PC-9 (cell line): ENCODE measurements around the gene GABRR1. TPM values are rescaled to one million over a fixed set of nuclear protein-coding genes. Genes with fewer than 3 reads are reported as not detected.
"Not testable (repeated sequence)": the region's sequence is repeated elsewhere in the genome, so short reads cannot be mapped to it uniquely, and the experiment has no call there.

Experiments used
- BruUV-seq: library from RNA; stranded (reverse); fragments of 400-500 nt; replicated peaks from 2 replicates; lab custom pipeline; 2021; lab: Mats Ljungman, UMichigan
- CTCF ChIA-PET: fragments of 300-600 bp; sonication (Branson Sonifier 250); formaldehyde crosslinking; loops from one replicate; lab custom pipeline; 2022; ENCODE audit warnings: antibody characterized with exemption; lab: Charles Lee
- POLR2A ChIA-PET: fragments of 300-600 bp; sonication (Branson Sonifier 250); formaldehyde crosslinking; loops from one replicate; lab custom pipeline; 2022; ENCODE audit warnings: antibody characterized with exemption; ENCODE audit not compliant: unreplicated experiment; lab: Charles Lee
- DNase-seq, 2 experiments: peaks; one replicate each; pipeline versions ENCODE4 v3.0.0 to v3.0.0-alpha.2; 2015 to 2022; ENCODE audit warnings: mixed read lengths in 1 of 2
- H2AFZ ChIP-seq: fragments of 200-600 bp; sonication (generic); 2 replicates; pipeline ENCODE4 v1.8.1; 2017; ENCODE audit warnings: antibody characterized with exemption
- H3F3A ChIP-seq: fragments of 200-600 bp; sonication (generic); 2 replicates; pipeline ENCODE4 v1.8.1; 2017; ENCODE audit warnings: antibody characterized with exemption, mild to moderate bottlenecking, low read depth; ENCODE audit not compliant: insufficient read depth
- H3K27ac ChIP-seq: fragments of 200-600 bp; sonication (generic); 2 replicates; pipeline ENCODE4 v1.6.1; 2016; ENCODE audit warnings: mixed run types
- H3K27me3 ChIP-seq: fragments of 200-600 bp; sonication (generic); 2 replicates; pipeline ENCODE4 v1.6.1; 2016; ENCODE audit warnings: low read depth, mixed run types; ENCODE audit not compliant: insufficient read depth
- H3K36me3 ChIP-seq: fragments of 200-600 bp; sonication (generic); 2 replicates; pipeline ENCODE4 v1.6.1; 2016; ENCODE audit warnings: low read depth, mixed run types
- H3K4me1 ChIP-seq: fragments of 200-600 bp; sonication (generic); replicated peaks from 2 replicates; pipeline ENCODE4 v1.6.1; 2016; ENCODE audit warnings: mixed run types; ENCODE audit not compliant: insufficient read depth
- H3K4me2 ChIP-seq: fragments of 200-600 bp; sonication (generic); 2 replicates; pipeline ENCODE4 v1.6.1; 2017; ENCODE audit warnings: mixed run types
- H3K4me3 ChIP-seq: fragments of 200-600 bp; sonication (generic); 2 replicates; pipeline ENCODE4 v1.6.1; 2016; ENCODE audit warnings: mixed run types
- H3K79me2 ChIP-seq: fragments of 200-600 bp; sonication (generic); 2 replicates; pipeline ENCODE4 v1.6.1; 2017; ENCODE audit warnings: low read depth, mixed run types
- H3K9me2 ChIP-seq: fragments of 200-600 bp; sonication (generic); 2 replicates; pipeline ENCODE4 v1.8.1; 2017; ENCODE audit warnings: mild to moderate bottlenecking; ENCODE audit not compliant: insufficient read depth
- H3K9me3 ChIP-seq: fragments of 200-600 bp; sonication (generic); 2 replicates; pipeline ENCODE4 v1.8.1; 2016; ENCODE audit warnings: low read depth; ENCODE audit not compliant: insufficient read depth
- H4K20me1 ChIP-seq: fragments of 200-600 bp; sonication (generic); 2 replicates; pipeline ENCODE4 v1.8.1; 2017; ENCODE audit not compliant: insufficient read depth
- EZH2 ChIP-seq: fragments of 200-600 bp; sonication (generic); IDR thresholded peaks from 2 replicates; pipeline ENCODE4 v1.8.0; 2017; ENCODE audit warnings: antibody characterized with exemption, low read depth
- intact Hi-C: fragments of 100-400 bp; cut with micrococcal nuclease; formaldehyde crosslinking; loops from one replicate; pipeline ENCODE4 v1.10.0; 2022; ENCODE audit not compliant: unreplicated experiment
- total RNA-seq: library from RNA; stranded (reverse); gene quantifications from 2 replicates; pipeline ENCODE4 v1.2.3, GENCODE V29; 2021
- TF ChIP-seq, protein P1 (sequence below): fragments of 200-600 bp; sonication (generic); conservative IDR thresholded peaks from 2 replicates; pipeline ENCODE4 v1.6.1; 2017; ENCODE audit warnings: mixed run types, antibody characterized with exemption, mild to moderate bottlenecking, moderate library complexity

GABRR1 gene
- total RNA-seq, 1 experiment from 2014 or later: not detected

DNA sequence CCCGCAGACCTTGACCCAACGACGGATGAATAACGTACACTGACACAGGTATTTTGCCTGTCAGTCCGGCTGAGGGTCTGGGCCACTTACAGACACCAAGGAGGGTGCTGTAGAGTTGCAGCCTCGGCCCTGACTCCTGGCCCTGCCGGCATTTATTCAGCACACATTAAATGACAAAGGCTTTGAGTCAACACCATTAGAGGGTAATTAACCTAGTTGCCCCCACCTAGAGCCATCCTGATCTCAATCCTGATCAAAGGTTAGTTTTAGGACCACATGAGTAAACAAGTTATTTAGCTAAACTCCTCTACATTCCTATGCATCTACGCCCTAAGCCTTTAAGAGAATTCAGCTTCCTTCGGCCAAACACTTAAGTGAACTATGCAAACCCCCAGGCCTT is 83.2 kb downstream of the GABRR1 start:
- intact Hi-C loops: no loop called here
- no TSS peak for BruUV-seq
- Histone ChIP-seq H3K4me1 (peaks cover 3% of the 10 kb centered on the region), H3K9me2 (no peaks in the 10 kb centered on the region), H3K4me2 (no peak overlapping the region), H3K27me3 (no peaks in the 10 kb centered on the region), H3K4me3 (no peak overlapping the region), H4K20me1 (no peaks in the 10 kb centered on the region), H3K36me3 (no peaks in the 10 kb centered on the region), H3F3A (no peaks in the 10 kb centered on the region; the same call in 1 of the 2 replicates), H2AFZ (no peak overlapping the region), H3K79me2 (no peaks in the 10 kb centered on the region), H3K9me3 (no peaks in the 10 kb centered on the region), H3K27ac (no peak overlapping the region)
- no peak for DNase-seq
- ChIA-PET POLR2A (no interaction called here), CTCF (no interaction called here)
- TF ChIP-seq, protein P1, sequence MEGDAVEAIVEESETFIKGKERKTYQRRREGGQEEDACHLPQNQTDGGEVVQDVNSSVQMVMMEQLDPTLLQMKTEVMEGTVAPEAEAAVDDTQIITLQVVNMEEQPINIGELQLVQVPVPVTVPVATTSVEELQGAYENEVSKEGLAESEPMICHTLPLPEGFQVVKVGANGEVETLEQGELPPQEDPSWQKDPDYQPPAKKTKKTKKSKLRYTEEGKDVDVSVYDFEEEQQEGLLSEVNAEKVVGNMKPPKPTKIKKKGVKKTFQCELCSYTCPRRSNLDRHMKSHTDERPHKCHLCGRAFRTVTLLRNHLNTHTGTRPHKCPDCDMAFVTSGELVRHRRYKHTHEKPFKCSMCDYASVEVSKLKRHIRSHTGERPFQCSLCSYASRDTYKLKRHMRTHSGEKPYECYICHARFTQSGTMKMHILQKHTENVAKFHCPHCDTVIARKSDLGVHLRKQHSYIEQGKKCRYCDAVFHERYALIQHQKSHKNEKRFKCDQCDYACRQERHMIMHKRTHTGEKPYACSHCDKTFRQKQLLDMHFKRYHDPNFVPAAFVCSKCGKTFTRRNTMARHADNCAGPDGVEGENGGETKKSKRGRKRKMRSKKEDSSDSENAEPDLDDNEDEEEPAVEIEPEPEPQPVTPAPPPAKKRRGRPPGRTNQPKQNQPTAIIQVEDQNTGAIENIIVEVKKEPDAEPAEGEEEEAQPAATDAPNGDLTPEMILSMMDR: no peak
- no peak for TF ChIP-seq EZH2

- Histone ChIP-seq H3K4me1 (no peaks in the 10 kb centered on the region), H3K36me3 (no peaks in the 10 kb centered on the region), H3K4me2 (no peak overlapping the region), H3K9me2 (no peaks in the 10 kb centered on the region), H3K9me3 (no peaks in the 10 kb centered on the region), H3K4me3 (no peak overlapping the region), H3F3A (no peaks in the 10 kb centered on the region), H3K27me3 (no peaks in the 10 kb centered on the region), H4K20me1 (no peaks in the 10 kb centered on the region), H2AFZ (no peak overlapping the region), H3K27ac (no peak overlapping the region), H3K79me2 (no peaks in the 10 kb centered on the region)
- CTCF ChIA-PET: no interaction called here
- DNase-seq: no peak
- TF ChIP-seq EZH2: no peak
- TF ChIP-seq, protein P1: no peak
- BruUV-seq: no TSS peak
- POLR2A ChIA-PET: no interaction called here
- intact Hi-C loops: no loop called here
Measured at GRCh38 chr6:89132057-89132456, 85.1 kb downstream of the GABRR1 start.

DNA sequence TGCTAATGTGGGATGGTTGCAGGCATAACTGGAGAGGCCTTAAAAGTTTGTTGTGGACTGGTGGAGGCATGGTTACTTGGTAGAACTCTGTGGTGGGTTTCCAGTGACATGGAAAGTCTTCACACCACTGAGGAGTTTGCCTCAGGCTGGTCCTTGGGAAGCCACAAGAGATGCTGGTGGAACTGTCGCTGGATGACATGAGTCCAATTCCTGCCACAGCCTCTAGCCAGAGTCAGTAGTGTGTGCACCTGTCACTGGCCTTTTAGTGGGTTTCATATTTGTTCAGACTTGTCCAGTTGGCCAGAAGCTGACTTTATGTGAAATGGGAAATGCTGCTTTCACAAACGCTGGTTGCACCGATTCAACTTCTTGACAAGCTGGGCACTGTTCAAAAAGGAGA is 85.6 kb downstream of the GABRR1 start:
- H3F3A ChIP-seq: no peaks in the 10 kb centered on the region
- H2AFZ ChIP-seq: no peak overlapping the region
- H4K20me1 ChIP-seq: no peaks in the 10 kb centered on the region
- H3K4me2 ChIP-seq: no peak overlapping the region
- no TSS peak for BruUV-seq
- POLR2A ChIA-PET: no interaction called here
- no peaks in the 10 kb centered on the region for H3K9me3 ChIP-seq
- CTCF ChIA-PET: no interaction called here
- no peaks in the 10 kb centered on the region for H3K9me2 ChIP-seq
- H3K27ac ChIP-seq: no peak overlapping the region
- H3K27me3 ChIP-seq: no peaks in the 10 kb centered on the region
- no peaks in the 10 kb centered on the region for H3K36me3 ChIP-seq
- intact Hi-C loops: no loop called here
- H3K4me3 ChIP-seq: no peak overlapping the region
- DNase-seq: no peak
- no peaks in the 10 kb centered on the region for H3K79me2 ChIP-seq
- TF ChIP-seq, protein P1: no peak
- no peak for TF ChIP-seq EZH2
- H3K4me1 ChIP-seq: no peaks in the 10 kb centered on the region

- POLR2A ChIA-PET, H3K4me3 ChIP-seq, H4K20me1 ChIP-seq, H3F3A ChIP-seq, H3K36me3 ChIP-seq, H3K9me2 ChIP-seq, H3K9me3 ChIP-seq, BruUV-seq, DNase-seq, H3K27me3 ChIP-seq, H3K4me1 ChIP-seq, H2AFZ ChIP-seq, H3K27ac ChIP-seq, H3K79me2 ChIP-seq, intact Hi-C loops, H3K4me2 ChIP-seq: not testable (repeated sequence)
- CTCF ChIA-PET: interaction anchor here (0.6 kb wide), 1 partner anchor 129 kb away, joined by 4 read pairs; no protein-coding TSS in a partner anchor
Measured at GRCh38 chr6:89128256-89128671, 88.9 kb downstream of the GABRR1 start.
